ENCODE data around the gene CUEDC1. TPM values are rescaled to one million over a fixed set of nuclear protein-coding genes. Genes with fewer than 3 reads are reported as not detected.
A peak's percentile ranks its signal among the peaks of the same experiment; 100 is the strongest.
"Not testable (repeated sequence)": the region's sequence is repeated elsewhere in the genome, so short reads cannot be mapped to it uniquely, and the experiment has no call there.

CUEDC1 gene
- total RNA-seq, 3 donors from 2014 or later, result 0.41 to 0.63 (median 0.58) TPM

DNA sequence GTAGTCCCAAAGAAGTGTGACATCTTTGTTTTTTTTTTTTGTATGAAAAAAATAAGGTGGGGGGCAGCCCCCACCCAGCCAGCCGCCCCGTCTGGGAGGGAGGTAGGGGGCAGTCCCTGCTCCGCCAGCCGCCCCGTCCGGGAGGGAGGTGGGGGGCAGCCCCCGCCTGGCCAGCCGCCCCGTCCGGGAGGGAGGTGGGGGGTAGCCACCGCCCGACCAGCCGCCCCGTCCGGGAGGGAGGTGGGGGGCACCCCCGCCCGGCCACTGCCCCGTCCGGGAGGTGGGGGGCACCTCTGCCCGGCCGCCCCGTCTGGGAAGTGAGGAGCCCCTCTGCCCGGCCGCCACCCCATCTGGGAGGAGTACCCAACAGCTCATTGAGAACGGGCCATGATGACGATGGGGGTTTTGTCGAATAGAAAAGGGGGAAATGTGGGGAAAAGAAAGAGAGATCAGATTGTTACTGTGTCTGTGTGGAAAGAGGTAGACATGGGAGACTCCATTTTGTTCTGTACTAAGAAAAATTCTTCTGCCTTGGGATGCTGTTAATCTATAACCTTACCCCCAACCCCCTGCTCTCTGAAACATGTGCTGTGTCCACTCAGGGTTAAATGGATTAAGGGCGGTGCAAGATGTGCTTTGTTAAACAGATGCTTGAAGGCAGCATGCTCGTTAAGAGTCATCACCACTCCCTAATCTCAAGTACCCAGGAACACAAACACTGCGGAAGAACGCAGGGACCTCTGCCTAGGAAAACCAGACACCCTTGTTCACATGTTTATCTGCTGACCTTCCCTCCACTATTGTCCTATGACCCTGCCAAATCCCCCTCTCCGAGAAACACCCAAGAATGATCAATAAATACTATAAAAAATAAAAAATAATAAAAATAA is 108.9 kb downstream of the CUEDC1 start:
- not testable (repeated sequence) for H3K27me3 Mint-ChIP-seq (ENCODE audit: low read depth); ATAC-seq; H3K4me3 Mint-ChIP-seq; H3K9me3 Mint-ChIP-seq; DNase-seq
- Mint-ChIP-seq H3K4me1 (ENCODE audit: low read depth) (peaks cover 41% of the 10 kb centered on the region), H3K36me3 (ENCODE audit: insufficient read depth) (peaks cover 13% of the 10 kb centered on the region)

DNA sequence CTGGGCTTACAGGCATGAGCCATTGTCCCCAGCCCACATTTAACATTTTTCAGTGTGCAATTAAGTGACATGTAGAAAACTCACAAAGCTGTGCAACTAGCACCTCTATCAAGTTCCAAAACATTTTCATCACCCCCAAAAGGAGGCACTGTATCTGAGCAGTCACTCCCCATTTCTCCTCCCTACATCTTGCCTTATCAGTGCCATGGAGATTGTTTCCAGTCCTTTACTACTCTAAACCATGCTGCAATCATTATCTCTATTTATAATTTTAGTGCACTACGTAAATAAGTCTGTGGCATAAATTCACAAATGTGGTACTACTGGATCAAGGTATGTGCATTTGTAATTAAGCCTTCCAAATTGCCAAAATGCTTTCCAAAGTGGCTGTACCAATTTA is 112.9 kb downstream of the CUEDC1 start:
- no peak overlapping the region for H3K4me3 Mint-ChIP-seq
- no peaks in the 10 kb centered on the region for H3K27me3 Mint-ChIP-seq (ENCODE audit: low read depth)
- H3K4me1 Mint-ChIP-seq (ENCODE audit: low read depth), result peaks cover 13% of the 10 kb centered on the region
- ATAC-seq (no peak), DNase-seq (no peak)
- no peaks in the 10 kb centered on the region for H3K9me3 Mint-ChIP-seq
- H3K36me3 Mint-ChIP-seq (ENCODE audit: insufficient read depth), result peaks cover 27% of the 10 kb centered on the region

DNA sequence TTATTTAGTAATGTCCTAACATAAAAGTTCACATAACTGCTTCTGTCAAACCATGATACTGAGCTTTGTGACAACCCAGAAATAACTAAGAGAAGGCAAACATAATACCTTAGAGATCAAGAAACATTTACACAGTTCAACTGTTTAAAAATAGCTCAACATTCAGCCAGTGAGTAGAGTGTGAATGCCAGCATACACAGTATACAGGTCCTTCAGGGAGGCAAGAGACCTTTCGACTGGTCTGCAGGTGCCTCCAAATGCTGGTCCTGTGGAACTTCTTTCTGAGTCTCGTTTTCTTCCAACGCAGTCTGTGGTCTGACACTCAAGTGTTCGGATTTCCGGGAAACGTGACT is 115.7 kb downstream of the CUEDC1 start:
- no peak for ATAC-seq
- Mint-ChIP-seq H3K9me3 (no peaks in the 10 kb centered on the region), H3K36me3 (ENCODE audit: insufficient read depth) (peaks cover 24% of the 10 kb centered on the region), H3K4me1 (ENCODE audit: low read depth) (peaks cover 4% of the 10 kb centered on the region), H3K4me3 (no peak overlapping the region), H3K27me3 (ENCODE audit: low read depth) (no peaks in the 10 kb centered on the region)
- DNase-seq, result no peak

DNA sequence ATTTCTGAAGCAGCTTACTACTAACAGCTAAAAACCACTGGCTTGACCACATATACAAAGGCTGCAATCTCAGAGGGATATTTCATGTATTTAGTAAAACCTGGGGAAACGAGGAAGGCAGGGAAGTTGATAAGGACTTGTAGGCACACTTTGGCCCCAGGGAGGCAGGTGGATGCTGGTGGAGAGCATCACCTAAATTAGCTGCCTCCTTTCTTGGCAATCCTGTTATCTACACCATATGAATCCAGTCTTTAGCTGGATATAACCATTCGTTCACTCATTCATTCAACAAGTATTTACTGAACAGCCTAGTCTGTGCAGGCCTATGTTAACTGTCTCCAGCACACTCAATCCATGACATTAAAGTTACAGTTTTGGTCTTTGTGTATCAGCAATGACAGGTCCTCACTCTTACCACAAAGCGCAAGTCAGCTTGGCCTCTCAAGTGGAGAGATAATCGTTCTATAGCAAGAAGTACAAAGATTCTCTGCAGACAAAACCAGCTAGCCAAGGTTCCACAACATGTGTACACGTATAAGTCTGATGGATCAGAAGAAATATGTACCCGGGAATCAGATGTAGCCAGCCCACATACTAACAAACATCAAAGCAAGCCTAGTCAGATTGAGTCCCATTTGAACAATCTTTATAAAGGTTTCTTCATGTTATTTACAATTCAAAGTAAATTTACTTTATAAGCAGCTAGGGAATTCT is 116.2 kb downstream of the CUEDC1 start:
- ATAC-seq (no peak), DNase-seq (no peak)
- H3K4me1 Mint-ChIP-seq (ENCODE audit: low read depth), result peaks cover 7% of the 10 kb centered on the region
- H3K36me3 Mint-ChIP-seq (ENCODE audit: insufficient read depth), result peaks cover 24% of the 10 kb centered on the region
- H3K27me3 Mint-ChIP-seq (ENCODE audit: low read depth), result no peaks in the 10 kb centered on the region
- H3K9me3 Mint-ChIP-seq, result no peaks in the 10 kb centered on the region
- no peak overlapping the region for H3K4me3 Mint-ChIP-seq

DNA sequence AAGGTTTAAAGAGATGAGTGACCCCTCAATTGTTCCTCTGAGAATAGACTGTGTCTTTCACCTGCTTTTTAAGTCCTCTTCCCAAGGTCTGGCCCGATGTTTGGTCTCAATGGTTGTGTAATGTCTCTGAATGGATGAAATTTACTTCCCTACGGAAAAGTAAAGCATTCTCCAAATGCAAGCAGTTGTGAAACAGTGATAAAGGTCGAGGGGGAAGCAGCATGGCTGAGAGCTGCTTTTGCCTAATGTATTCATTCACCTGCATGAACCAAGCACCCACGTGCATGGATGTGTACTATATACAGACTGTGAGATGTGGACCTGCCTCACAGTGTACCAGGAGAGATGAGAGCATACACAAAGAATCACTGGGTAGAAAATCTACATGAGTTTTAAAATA is 116.8 kb downstream of the CUEDC1 start:
- no peaks in the 10 kb centered on the region for H3K9me3 Mint-ChIP-seq
- H3K27me3 Mint-ChIP-seq (ENCODE audit: low read depth), result no peaks in the 10 kb centered on the region
- ATAC-seq, result no peak

DNA sequence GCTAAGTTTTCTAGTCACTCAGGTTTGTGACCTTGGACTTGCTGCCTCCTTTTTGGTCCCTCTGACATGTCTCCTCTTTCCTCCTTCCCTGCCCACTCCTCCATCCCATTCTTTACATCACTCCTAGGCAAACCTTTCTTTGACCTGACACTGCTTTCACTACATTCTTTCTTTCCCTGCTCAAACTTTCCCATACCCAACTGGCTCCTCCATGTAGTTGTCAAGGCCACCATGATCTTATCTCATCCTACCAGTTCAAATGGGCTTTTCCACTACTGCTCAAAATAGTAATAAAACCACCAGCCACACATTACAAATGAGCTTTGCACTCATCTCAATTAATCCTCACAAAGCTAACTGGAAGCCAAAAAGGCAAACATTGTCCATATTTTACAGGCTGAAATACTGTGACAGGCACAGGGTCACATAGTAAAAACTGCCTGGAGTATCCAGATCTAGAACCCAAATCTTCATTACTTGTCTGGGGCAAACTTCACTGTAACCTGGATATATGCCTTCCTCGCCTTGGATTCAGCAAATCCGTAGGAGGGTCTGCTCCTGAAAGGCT is 119.8 kb downstream of the CUEDC1 start:
- DNase-seq, result no peak
- ATAC-seq, result no peak
- Mint-ChIP-seq H3K4me1 (ENCODE audit: low read depth) (peaks cover 3% of the 10 kb centered on the region), H3K4me3 (no peak overlapping the region), H3K27me3 (ENCODE audit: low read depth) (no peaks in the 10 kb centered on the region), H3K9me3 (no peaks in the 10 kb centered on the region), H3K36me3 (ENCODE audit: insufficient read depth) (peaks cover 15% of the 10 kb centered on the region)

More for the DNA sequence above, 116.8 kb downstream of the CUEDC1 start:
- H3K4me1 Mint-ChIP-seq (ENCODE audit: low read depth), result peaks cover 6% of the 10 kb centered on the region
- DNase-seq, result no peak
- H3K36me3 Mint-ChIP-seq (ENCODE audit: insufficient read depth), result peaks cover 24% of the 10 kb centered on the region
- H3K4me3 Mint-ChIP-seq, result no peak overlapping the region

DNA sequence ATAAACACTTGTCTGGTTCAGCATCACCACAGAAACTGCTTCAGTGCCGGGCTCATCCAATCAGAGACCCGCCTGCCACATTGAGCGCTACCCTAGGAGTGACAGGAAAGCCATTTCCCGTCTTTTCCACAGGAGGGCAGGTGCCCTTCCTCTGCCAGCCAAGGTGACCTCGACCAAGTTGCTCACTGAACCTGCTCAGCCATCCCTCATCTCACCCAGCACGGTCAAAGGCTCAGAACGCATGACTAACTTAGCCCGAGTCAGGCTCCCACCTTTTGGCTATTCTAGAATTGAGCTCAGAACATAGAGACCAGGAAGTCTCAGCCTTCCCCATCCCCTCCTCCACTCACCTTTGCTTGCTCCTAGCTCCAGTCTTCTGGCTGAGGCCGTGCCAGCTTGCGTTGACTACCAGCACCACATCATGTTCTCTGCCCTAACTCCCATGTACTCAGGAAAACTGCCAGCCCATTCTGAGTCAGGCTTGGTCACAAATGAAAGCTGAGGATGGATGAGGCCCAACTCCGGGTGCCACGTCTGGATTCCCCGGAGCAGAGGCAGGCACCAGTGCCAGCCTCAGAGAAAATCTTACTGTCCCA is 121.0 kb downstream of the CUEDC1 start:
- H3K9me3 Mint-ChIP-seq, result no peaks in the 10 kb centered on the region
- H3K4me3 Mint-ChIP-seq, result no peak overlapping the region
- no peaks in the 10 kb centered on the region for H3K27me3 Mint-ChIP-seq (ENCODE audit: low read depth)
- peaks cover 3% of the 10 kb centered on the region for H3K4me1 Mint-ChIP-seq (ENCODE audit: low read depth)
- ATAC-seq, result peak in 1 of 2 donors; percentile 22
- no peak for DNase-seq
- peaks cover 15% of the 10 kb centered on the region for H3K36me3 Mint-ChIP-seq (ENCODE audit: insufficient read depth)

DNA sequence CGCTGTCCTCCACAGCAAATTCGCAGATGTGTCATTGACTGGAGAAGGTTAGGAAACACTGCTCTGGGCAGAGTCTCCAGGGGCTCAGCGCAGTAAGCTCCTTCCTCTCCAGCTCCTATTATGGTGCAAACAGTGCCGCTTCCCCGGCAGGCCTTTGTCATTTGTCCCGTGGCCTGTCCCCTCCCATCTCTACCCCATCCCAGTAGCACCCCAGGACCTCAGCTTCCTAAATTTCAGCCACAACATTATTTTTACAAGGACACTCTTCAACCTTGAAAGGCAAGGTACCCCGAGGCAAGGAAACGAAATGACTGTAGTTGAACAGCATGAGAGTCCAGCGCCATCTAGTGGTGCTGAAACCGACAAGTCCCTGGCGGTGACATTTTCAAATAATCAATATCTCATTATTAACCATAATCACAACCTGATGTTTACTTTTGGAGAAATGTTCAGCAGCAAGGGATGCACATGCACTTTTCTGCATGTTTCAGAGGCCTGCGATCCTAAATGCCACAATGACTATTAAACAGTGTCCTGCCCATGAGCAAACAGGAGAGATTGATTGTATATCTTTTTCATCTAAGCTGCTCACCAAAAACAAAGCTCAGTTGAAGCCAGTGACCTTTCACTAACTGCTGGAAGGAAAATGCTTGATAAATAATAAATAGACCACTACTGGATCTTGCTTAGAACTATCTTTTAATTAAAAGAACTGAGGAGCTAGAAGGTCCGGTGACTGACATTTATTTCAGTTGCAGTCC is 121.9 kb downstream of the CUEDC1 start:
- no peaks in the 10 kb centered on the region for H3K27me3 Mint-ChIP-seq (ENCODE audit: low read depth)
- H3K9me3 Mint-ChIP-seq, result no peaks in the 10 kb centered on the region
- ATAC-seq (peak; percentile 80 to 82), DNase-seq (peak; percentile 57)
- H3K4me1 Mint-ChIP-seq (ENCODE audit: low read depth), result peaks cover 3% of the 10 kb centered on the region
- H3K36me3 Mint-ChIP-seq (ENCODE audit: insufficient read depth), result peaks cover 8% of the 10 kb centered on the region
- no peak overlapping the region for H3K4me3 Mint-ChIP-seq

DNA sequence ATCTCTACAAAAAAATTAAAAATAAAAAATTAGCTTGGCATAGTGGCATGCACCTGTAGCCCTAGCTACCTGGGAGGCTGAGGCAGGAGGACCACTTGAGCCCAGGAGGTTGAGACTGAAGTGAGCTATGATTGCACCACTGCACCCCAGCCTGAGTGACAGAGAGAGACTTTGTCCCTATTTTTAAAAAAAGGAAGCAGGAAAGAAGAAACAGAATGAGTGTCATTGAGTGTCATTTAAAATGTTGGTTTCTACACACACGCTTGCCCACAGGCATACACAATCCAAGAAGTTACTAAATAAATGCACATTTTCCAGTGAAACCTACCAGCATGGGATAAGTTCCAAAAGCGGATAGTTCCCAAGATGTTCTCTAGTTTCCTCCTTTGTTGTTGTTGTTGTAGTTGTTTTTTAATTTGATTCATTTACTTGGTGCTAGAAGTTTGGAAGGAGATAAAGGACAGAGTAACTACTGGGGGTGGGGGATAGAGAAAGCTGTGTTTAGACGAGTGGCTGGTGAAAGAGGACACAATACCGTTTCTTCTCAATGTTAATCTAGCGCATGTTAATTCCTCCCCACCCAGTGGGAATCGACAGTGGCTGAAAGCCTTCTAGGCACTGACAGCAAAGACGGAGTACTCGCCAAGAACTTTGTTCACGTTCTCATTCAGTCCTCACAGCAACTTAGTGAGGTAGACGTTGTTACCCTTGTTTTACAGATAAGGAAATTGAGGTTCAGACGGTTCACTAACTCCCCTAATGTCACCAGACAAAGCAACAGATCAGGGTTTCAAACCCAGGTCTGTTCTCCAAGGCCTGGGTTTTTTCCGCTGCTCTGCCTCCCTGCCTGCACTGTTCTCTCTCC is 122.7 kb downstream of the CUEDC1 start:
- Mint-ChIP-seq H3K4me1 (ENCODE audit: low read depth) (peaks cover 3% of the 10 kb centered on the region), H3K9me3 (no peaks in the 10 kb centered on the region), H3K27me3 (ENCODE audit: low read depth) (no peaks in the 10 kb centered on the region), H3K4me3 (no peak overlapping the region), H3K36me3 (ENCODE audit: insufficient read depth) (peaks cover 6% of the 10 kb centered on the region)
- DNase-seq, result no peak
- ATAC-seq, result peak; percentile 23 to 48

DNA sequence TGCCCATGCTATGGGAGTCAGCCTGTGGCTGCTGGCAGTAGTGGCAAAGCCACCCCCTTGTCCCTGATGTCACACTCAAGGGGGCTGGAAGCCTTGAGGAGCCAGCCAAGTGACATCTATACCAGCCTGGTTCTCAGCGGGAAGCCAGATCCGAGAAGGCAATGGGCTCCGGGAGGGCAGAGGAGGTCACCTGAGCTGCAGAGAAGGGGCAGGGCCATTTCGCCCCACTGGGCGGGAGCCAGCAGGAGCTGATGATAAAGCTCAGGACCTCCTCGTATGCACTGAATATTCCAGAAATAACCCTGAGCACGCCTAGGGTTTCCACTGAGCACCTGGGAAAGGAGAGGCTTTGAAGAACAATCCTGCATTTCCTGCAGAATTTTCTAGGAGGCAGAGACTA is 124.3 kb downstream of the CUEDC1 start:
- Mint-ChIP-seq H3K4me1 (ENCODE audit: low read depth) (peaks cover 3% of the 10 kb centered on the region), H3K36me3 (ENCODE audit: insufficient read depth) (no peaks in the 10 kb centered on the region), H3K9me3 (no peaks in the 10 kb centered on the region), H3K4me3 (no peak overlapping the region), H3K27me3 (ENCODE audit: low read depth) (no peaks in the 10 kb centered on the region)
- ATAC-seq (no peak), DNase-seq (no peak)

DNA sequence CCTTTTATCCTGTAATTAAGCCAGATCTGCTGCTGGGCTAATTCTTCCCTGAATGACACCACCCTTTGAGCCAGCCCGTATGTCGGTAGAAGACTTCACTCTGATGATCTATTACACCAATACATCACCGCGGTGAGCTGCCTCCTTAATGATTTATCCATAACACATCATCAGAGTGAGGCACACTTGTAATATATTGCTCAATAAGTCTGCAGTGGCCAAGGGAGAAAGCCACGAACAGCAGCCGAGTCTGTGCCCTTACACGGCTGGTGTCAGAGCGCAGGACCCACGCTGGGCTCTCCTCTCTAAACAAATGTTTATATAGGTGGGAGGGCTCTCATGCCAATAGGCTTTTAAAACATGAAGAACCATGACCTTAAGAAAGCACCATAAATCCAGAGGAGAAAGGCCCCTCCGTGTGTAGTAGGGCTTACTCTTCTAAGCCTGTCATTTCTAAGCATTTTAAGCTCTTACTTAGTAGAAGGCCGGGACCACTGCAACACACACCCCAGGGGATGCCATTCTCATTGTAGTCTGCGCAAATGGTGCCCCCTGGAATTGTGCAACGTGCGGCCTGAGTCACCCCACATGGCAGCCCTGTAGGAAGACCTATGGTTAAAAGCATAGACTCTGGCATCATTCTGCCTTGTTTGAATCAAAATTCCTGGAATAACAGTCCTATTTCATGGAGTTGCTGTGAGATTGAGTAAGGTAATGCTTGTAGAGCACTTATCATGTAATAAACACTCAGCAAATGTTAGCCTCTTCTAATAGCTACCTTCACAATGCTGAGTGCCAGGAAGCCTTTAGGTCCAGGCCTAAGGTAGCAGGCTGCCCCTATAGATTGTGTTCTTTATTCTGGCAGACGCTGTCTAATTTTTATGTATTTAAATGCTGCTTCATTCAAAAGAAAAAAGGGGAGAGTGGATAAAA is 131.5 kb downstream of the CUEDC1 start:
- Mint-ChIP-seq H3K9me3 (no peaks in the 10 kb centered on the region), H3K36me3 (ENCODE audit: insufficient read depth) (no peaks in the 10 kb centered on the region), H3K27me3 (ENCODE audit: low read depth) (no peaks in the 10 kb centered on the region), H3K4me1 (ENCODE audit: low read depth) (no peaks in the 10 kb centered on the region), H3K4me3 (no peak overlapping the region)
- DNase-seq, result no peak
- ATAC-seq, result no peak

DNA sequence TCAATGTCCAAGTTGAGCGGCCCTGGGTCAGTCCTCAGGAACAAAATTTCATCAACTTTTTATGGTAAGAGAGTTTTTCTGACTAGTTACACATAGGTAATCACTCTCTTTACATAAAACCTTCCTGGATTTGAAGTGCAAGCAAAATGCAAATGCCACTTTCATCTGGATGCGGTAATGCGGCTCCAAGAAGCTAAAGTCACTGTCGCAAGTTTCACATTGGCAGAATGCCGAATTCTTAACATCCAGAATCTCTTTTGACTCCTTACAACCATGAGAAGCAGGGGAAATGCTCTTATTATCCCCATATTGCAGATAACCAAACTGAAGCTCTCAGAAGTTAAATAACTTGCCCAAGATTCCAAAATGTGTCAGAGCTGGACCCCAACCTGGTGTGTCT is 135.3 kb downstream of the CUEDC1 start:
- H3K36me3 Mint-ChIP-seq (ENCODE audit: insufficient read depth), result no peaks in the 10 kb centered on the region
- no peaks in the 10 kb centered on the region for H3K9me3 Mint-ChIP-seq
- H3K4me3 Mint-ChIP-seq, result no peak overlapping the region
- peaks cover 16% of the 10 kb centered on the region for H3K27me3 Mint-ChIP-seq (ENCODE audit: low read depth)
- ATAC-seq (no peak), DNase-seq (no peak)
- H3K4me1 Mint-ChIP-seq (ENCODE audit: low read depth), result no peaks in the 10 kb centered on the region
